MM.1S (cell line): ENCODE measurements around the gene ANO3.

Experiments
- DNase-seq: peaks from one replicate; pipeline ENCODE4 v3.0.0-alpha.2; 2015
- H2AFZ ChIP-seq: fragments of 300-600 bp; sonication (generic); 2 replicates; pipeline ENCODE4 v1.6.0; 2016; ENCODE audit warnings: antibody characterized with exemption, low read length
- H3F3A ChIP-seq: fragments of 300-600 bp; sonication (generic); 2 replicates; pipeline ENCODE4 v1.6.1; 2016; ENCODE audit warnings: mild to moderate bottlenecking, antibody characterized with exemption, low read length, moderate library complexity, mixed read lengths; ENCODE audit not compliant: insufficient read depth
- H3K27ac ChIP-seq: fragments of 300-600 bp; sonication (generic); 2 replicates; pipeline ENCODE4 v1.5.1; 2016; ENCODE audit warnings: mild to moderate bottlenecking, low read length
- H3K27me3 ChIP-seq: fragments of 300-600 bp; sonication (generic); replicated peaks from 2 replicates; pipeline ENCODE4 v1.6.0; 2016; ENCODE audit warnings: low read length; ENCODE audit not compliant: insufficient read depth
- H3K36me3 ChIP-seq: fragments of 300-600 bp; sonication (generic); replicated peaks from 2 replicates; pipeline ENCODE4 v1.6.1; 2016; ENCODE audit warnings: mild to moderate bottlenecking, low read length, mixed read lengths; ENCODE audit not compliant: insufficient read depth
- H3K4me1 ChIP-seq: fragments of 300-600 bp; sonication (generic); 2 replicates; pipeline ENCODE4 v1.6.1; 2016; ENCODE audit warnings: low read length, mixed read lengths
- H3K4me2 ChIP-seq: fragments of 300-600 bp; sonication (generic); 2 replicates; pipeline ENCODE4 v1.6.0; 2016; ENCODE audit warnings: low read depth, low read length
- H3K4me3 ChIP-seq: fragments of 300-600 bp; sonication (generic); 2 replicates; pipeline ENCODE4 v1.5.1; 2016; ENCODE audit warnings: low read length, mixed read lengths
- H3K79me2 ChIP-seq: fragments of 300-600 bp; sonication (generic); 2 replicates; pipeline ENCODE4 v1.6.1; 2016; ENCODE audit warnings: mixed run types, low read length, mixed read lengths
- H3K9ac ChIP-seq: fragments of 300-600 bp; sonication (generic); 2 replicates; pipeline ENCODE4 v1.6.1; 2016; ENCODE audit warnings: low read length, mixed read lengths
- H3K9me2 ChIP-seq: fragments of 300-600 bp; sonication (generic); replicated peaks from 2 replicates; pipeline ENCODE4 v1.6.1; 2016; ENCODE audit warnings: mild to moderate bottlenecking, low read length, mixed read lengths; ENCODE audit not compliant: insufficient read depth
- H3K9me3 ChIP-seq: fragments of 300-600 bp; sonication (generic); replicated peaks from 2 replicates; pipeline ENCODE4 v1.6.1; 2016; ENCODE audit warnings: mild to moderate bottlenecking, low read length, mixed read lengths; ENCODE audit not compliant: insufficient read depth
- H4K20me1 ChIP-seq: fragments of 300-600 bp; sonication (generic); 2 replicates; pipeline ENCODE4 v1.6.1; 2016; ENCODE audit warnings: mild to moderate bottlenecking, low read length, moderate library complexity, mixed read lengths; ENCODE audit not compliant: insufficient read depth
- EZH2 ChIP-seq: fragments of 300-600 bp; sonication (generic); optimal IDR thresholded peaks from 2 replicates; pipeline ENCODE3; 2017; ENCODE audit warnings: low read depth, mild to moderate bottlenecking, antibody characterized with exemption, low read length, mixed read lengths
- EZH2phosphoT487 ChIP-seq: fragments of 300-600 bp; sonication (generic); IDR thresholded peaks from 2 replicates; pipeline ENCODE4 v1.6.1; 2018; ENCODE audit warnings: antibody characterized with exemption, low read length
- TF ChIP-seq, protein P1 (sequence below): fragments of 300-600 bp; sonication (generic); IDR thresholded peaks from 2 replicates; pipeline ENCODE4 v1.5.1; 2016; ENCODE audit warnings: antibody characterized with exemption, low read length, mixed read lengths

Gene ANO3

DNA sequence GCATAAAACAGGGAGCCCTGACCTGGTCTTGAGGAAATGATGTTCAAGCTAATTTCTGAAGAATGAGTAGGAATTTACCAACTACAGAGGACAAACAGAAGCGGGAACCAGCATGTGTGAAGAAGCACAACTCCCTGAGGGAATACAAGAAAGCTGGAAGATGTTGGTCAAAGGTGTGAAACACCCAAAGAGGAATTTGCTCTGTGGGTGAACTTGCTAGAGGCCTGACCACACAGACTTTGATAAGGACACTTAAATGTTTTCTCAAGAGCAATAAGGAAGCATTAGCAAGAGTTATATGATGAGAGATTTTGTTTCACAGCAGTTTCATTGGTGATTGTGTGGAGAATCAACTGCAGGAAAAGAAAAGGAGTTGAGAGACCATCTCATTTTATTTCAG, 372.3 kb downstream of the ANO3 start:
- Histone ChIP-seq H2AFZ (no peak overlapping the region), H3K4me1 (no peaks in the 10 kb centered on the region), H3K9me3 (no peaks in the 10 kb centered on the region), H3K4me2 (no peak overlapping the region), H3K27me3 (no peaks in the 10 kb centered on the region), H4K20me1 (no peaks in the 10 kb centered on the region), H3K4me3 (no peak overlapping the region), H3K79me2 (no peaks in the 10 kb centered on the region), H3K9ac (no peak overlapping the region), H3K9me2 (no peaks in the 10 kb centered on the region), H3K36me3 (no peaks in the 10 kb centered on the region), H3K27ac (no peak overlapping the region), H3F3A (no peaks in the 10 kb centered on the region)
- no peak for DNase-seq
- TF ChIP-seq, protein P1, sequence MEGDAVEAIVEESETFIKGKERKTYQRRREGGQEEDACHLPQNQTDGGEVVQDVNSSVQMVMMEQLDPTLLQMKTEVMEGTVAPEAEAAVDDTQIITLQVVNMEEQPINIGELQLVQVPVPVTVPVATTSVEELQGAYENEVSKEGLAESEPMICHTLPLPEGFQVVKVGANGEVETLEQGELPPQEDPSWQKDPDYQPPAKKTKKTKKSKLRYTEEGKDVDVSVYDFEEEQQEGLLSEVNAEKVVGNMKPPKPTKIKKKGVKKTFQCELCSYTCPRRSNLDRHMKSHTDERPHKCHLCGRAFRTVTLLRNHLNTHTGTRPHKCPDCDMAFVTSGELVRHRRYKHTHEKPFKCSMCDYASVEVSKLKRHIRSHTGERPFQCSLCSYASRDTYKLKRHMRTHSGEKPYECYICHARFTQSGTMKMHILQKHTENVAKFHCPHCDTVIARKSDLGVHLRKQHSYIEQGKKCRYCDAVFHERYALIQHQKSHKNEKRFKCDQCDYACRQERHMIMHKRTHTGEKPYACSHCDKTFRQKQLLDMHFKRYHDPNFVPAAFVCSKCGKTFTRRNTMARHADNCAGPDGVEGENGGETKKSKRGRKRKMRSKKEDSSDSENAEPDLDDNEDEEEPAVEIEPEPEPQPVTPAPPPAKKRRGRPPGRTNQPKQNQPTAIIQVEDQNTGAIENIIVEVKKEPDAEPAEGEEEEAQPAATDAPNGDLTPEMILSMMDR: no peak
- TF ChIP-seq EZH2 (no peak), EZH2phosphoT487 (no peak)

DNA sequence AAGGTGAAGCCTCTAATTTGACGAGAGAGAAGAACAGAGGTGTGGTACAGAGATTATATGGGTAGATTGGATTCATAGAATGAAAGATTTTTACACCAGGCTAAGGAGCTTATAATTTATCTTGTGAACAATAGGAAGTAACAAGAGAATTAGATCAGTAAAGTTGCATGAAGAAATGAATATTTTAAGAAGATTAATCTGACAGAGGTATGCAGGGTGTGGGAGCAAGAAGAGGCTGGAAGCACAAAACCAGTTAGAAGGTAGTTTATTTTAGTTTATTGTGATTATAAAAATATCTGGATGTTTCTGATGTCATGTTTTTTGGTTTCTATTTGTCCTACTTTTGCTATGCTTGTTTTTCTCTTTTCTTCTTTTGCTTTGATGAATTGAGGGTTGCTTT, 374.3 kb downstream of the ANO3 start:
- TF ChIP-seq, protein P1: no peak
- TF ChIP-seq EZH2 (no peak), EZH2phosphoT487 (no peak)
- no peaks in the 10 kb centered on the region for H3K79me2 ChIP-seq
- H3K4me3 ChIP-seq: no peak overlapping the region
- no peaks in the 10 kb centered on the region for H3K27me3 ChIP-seq
- H3K9me3 ChIP-seq: no peaks in the 10 kb centered on the region
- no peak overlapping the region for H3K27ac ChIP-seq
- H4K20me1 ChIP-seq: no peaks in the 10 kb centered on the region
- no peaks in the 10 kb centered on the region for H3K36me3 ChIP-seq
- no peak overlapping the region for H2AFZ ChIP-seq
- no peak overlapping the region for H3K4me2 ChIP-seq
- no peak for DNase-seq
- H3K9me2 ChIP-seq: no peaks in the 10 kb centered on the region
- no peaks in the 10 kb centered on the region for H3K4me1 ChIP-seq
- H3K9ac ChIP-seq: no peak overlapping the region
- no peaks in the 10 kb centered on the region for H3F3A ChIP-seq

DNA sequence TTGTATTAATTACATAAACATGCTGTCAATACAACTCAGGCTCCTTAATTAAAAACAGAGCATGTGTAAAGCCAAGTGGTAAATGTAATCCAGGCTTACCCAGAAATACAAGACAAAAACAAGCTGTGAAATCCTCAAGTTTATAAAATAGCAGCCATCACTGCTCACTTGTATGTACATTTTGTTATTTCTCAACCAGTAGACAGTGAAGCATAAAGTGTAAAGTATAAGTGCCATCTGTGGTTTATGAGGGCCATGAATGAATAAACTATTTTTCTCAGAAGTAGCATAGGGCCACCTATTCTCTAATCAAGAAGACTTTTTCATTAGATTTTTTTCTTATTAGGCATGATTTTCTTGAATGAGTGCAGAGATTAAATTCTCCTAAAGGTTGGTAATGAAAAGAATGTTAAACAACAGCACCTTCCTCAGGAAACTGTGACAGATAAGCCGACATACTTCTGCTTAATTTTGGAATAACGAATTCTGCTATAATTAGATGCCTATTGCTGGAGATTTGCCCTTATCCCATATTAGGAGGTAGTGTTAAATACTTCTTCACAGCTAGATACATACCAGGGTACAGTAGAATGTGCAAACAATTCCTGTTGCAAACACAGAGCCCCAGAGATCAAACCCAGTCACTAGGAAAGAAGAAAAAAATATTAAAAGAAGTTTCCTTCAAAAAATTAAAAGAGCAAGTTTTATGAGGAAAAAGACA, 377.0 kb downstream of the ANO3 start:
- H4K20me1 ChIP-seq: no peaks in the 10 kb centered on the region
- no peaks in the 10 kb centered on the region for H3K4me1 ChIP-seq
- no peaks in the 10 kb centered on the region for H3F3A ChIP-seq
- no peak for DNase-seq
- H3K9me3 ChIP-seq: no peaks in the 10 kb centered on the region
- H3K9me2 ChIP-seq: no peaks in the 10 kb centered on the region
- H3K36me3 ChIP-seq: no peaks in the 10 kb centered on the region
- H3K4me3 ChIP-seq: no peak overlapping the region
- H3K27ac ChIP-seq: no peak overlapping the region
- no peak overlapping the region for H3K9ac ChIP-seq
- TF ChIP-seq, protein P1: no peak
- TF ChIP-seq EZH2 (no peak), EZH2phosphoT487 (no peak)
- H3K79me2 ChIP-seq: no peaks in the 10 kb centered on the region
- H2AFZ ChIP-seq: no peak overlapping the region
- H3K4me2 ChIP-seq: no peak overlapping the region
- no peaks in the 10 kb centered on the region for H3K27me3 ChIP-seq
